H1 (cell line): ENCODE results near the gene RAD51B.

Experiments
- BRCA1 ChIP-seq: IDR thresholded peaks from 2 replicates; pipeline ENCODE4 v1.6.1; 2012; ENCODE audit warnings: low read depth, low read length, improper control_type of control experiment
- CHD2 ChIP-seq: IDR thresholded peaks from 2 replicates; pipeline ENCODE4 v1.6.1; 2012; ENCODE audit warnings: low read length, improper control_type of control experiment
- POLR2AphosphoS5 ChIP-seq: IDR thresholded peaks from 2 replicates; pipeline ENCODE4 v1.6.1; 2011; ENCODE audit warnings: low read depth, low read length
- RAD21 ChIP-seq, 2 experiments: IDR thresholded peaks in 1 of 2; conservative IDR thresholded peaks in 1 of 2; 2 replicates each; pipeline ENCODE4 v1.6.1; 2011; ENCODE audit warnings: low read depth in 2 of 2, low read length in 2 of 2, improper control_type of control experiment in 1 of 2, inconsistent platforms in 1 of 2, mild to moderate bottlenecking in 1 of 2, moderate library complexity in 1 of 2
- RFX5 ChIP-seq: IDR thresholded peaks from 2 replicates; pipeline ENCODE4 v1.6.1; 2011; ENCODE audit warnings: low read depth, low read length, improper control_type of control experiment, borderline replicate concordance
- TF ChIP-seq, protein P1 (sequence below), 3 experiments: IDR thresholded peaks; 1 replicate in 2 of 3; 2 replicates in 1 of 3; pipeline versions ENCODE4 v1.5.1 to v1.6.1; 2011; ENCODE audit warnings: low read length in 3 of 3, mild to moderate bottlenecking in 3 of 3, inconsistent platforms in 2 of 3, low read depth in 1 of 3, moderate library complexity in 1 of 3; ENCODE audit not compliant: insufficient read depth in 1 of 3; ENCODE audit errors: control extremely low read depth in 1 of 3
- TF ChIP-seq, protein P2 (sequence below): IDR thresholded peaks from 2 replicates; pipeline ENCODE4 v1.6.1; 2012; ENCODE audit warnings: inconsistent platforms

- TF ChIP-seq RFX5 (no peak), CHD2 (no peak), RAD21 (IDR thresholded peaks at IDR 0.05 in 1 of 2, conservative IDR thresholded peaks at IDR 0.05 in 1 of 2; ENCODE audit: low read depth in 2 of 2, low read length in 2 of 2) (no peak), POLR2AphosphoS5 (no peak), BRCA1 (no peak)
- TF ChIP-seq, protein P1, sequence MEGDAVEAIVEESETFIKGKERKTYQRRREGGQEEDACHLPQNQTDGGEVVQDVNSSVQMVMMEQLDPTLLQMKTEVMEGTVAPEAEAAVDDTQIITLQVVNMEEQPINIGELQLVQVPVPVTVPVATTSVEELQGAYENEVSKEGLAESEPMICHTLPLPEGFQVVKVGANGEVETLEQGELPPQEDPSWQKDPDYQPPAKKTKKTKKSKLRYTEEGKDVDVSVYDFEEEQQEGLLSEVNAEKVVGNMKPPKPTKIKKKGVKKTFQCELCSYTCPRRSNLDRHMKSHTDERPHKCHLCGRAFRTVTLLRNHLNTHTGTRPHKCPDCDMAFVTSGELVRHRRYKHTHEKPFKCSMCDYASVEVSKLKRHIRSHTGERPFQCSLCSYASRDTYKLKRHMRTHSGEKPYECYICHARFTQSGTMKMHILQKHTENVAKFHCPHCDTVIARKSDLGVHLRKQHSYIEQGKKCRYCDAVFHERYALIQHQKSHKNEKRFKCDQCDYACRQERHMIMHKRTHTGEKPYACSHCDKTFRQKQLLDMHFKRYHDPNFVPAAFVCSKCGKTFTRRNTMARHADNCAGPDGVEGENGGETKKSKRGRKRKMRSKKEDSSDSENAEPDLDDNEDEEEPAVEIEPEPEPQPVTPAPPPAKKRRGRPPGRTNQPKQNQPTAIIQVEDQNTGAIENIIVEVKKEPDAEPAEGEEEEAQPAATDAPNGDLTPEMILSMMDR (IDR thresholded peaks at IDR 0.05; ENCODE audit: control extremely low read depth in 1 of 3, insufficient read depth in 1 of 3, low read depth in 1 of 3, low read length in 3 of 3), result no peak
- TF ChIP-seq, protein P2, sequence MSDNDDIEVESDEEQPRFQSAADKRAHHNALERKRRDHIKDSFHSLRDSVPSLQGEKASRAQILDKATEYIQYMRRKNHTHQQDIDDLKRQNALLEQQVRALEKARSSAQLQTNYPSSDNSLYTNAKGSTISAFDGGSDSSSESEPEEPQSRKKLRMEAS, result no peak
Observed at GRCh38 chr14:68669603-68670358, 850.2 kb downstream of the RAD51B start.
